Activated CD8-positive, alpha-beta memory T cell treated with anti-CD3 and anti-CD28 coated beads for 48 hours (primary cell): ENCODE data around the gene DCUN1D3.
"Not testable (repeated sequence)": the region's sequence is repeated elsewhere in the genome, so short reads cannot be mapped to it uniquely, and the experiment has no call there.

ENCODE experiments used
- DNase-seq, 3 experiments: peaks; one replicate each; pipeline ENCODE4 v3.0.0-alpha.2; 2020; ENCODE audit warnings: low read depth in 2 of 3, low spot score in 2 of 3

Gene DCUN1D3

DNA sequence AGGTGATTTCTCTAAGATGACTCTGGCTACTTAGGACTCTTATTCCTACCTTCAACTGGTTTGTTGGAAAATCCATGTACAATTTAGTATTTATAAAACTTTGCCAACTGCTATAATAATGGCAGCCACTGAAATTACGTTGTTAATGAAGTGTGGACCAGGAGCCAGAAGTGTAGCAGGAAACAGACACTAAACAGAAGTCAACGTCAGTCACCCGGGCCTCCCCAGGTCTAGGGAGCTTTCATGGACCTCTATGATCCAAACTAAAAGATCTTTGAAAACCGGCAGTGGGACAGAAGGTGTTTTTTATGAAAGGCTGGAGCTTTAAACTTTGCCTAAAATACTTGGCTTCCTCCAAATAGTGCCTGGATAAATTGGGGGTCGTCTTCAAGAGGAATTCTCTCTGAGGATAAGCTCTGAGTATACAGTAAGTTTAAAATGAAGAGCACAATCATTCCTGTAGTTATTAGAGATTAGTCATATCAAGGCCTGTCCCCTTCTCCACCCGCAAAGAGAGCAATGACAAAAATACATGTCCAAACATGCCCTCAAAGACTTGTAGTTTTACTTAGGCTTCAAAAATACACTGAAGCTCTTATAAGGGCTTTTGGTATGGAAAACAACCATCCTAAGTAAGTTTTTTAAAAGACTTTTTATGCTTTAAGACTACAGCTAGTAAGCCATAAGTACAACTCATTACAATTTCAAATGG lies 34.6 kb downstream of the DCUN1D3 start:
- no peak for DNase-seq

DNA sequence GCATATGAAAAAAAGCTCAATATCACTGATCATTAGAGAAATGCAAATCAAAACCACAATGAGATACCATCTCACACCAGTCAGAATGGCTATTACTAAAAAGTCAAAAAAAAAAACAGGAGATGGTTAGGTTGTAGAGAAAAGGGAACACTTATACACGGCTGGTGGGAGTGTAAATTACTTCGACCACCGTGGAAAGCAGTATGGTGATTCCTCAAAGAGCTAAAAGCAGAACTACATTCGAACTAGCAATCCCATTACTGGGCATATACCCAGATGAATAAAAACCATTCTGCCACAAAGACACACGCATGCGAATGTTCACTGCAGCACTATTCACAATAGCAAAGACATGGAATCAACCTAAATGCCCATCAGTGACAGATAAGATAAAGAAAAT lies 35.8 kb downstream of the DCUN1D3 start:
- not testable (repeated sequence) for DNase-seq

DNA sequence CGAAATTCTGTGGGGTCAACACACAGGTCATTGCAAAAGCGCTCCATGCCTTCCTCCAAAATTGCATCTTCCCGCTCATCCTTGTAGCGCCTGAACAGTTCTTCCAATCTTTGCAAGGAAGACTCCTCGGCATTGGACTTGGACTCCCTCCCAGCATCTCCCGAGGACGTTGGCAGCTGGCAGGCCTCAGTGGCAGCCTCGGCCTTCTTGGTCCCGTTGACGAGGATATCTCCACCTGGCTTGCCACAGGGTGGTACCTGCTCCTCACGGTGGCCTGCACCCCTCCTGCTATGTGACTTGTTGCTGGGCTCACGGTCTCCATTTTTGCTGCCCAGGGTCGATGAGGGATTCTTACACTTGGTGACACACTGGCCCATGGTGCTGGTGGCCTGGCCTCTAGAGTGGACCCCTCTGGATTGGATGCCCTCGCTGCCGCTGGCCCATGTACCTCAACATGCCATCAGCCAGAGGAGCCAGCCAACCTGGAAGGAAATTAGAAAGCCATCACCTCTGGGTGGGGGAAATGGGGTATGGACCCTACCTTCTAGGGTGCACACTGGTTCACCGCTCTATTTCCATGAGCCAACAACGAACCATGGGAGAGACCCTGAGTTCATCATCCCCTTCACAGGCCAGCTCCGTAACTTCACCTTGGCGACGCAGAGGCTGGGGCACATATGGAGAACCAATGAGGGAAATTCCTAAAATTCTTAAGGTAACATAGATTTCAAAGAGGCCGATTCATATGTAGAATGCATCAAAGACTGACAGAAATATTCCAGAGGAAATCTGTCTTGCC lies 37.8 kb downstream of the DCUN1D3 start:
- no peak for DNase-seq

- not testable (repeated sequence) for DNase-seq
These were observed 39.2 kb downstream of the DCUN1D3 start for GRCh38 chr16:20860995-20861394.

GRCh38 chr16:20860361-20860760 lies 39.8 kb downstream of the DCUN1D3 start:
- no peak for DNase-seq

- no peak for DNase-seq
These were observed 40.5 kb downstream of the DCUN1D3 start for GRCh38 chr16:20859699-20860098.

DNA sequence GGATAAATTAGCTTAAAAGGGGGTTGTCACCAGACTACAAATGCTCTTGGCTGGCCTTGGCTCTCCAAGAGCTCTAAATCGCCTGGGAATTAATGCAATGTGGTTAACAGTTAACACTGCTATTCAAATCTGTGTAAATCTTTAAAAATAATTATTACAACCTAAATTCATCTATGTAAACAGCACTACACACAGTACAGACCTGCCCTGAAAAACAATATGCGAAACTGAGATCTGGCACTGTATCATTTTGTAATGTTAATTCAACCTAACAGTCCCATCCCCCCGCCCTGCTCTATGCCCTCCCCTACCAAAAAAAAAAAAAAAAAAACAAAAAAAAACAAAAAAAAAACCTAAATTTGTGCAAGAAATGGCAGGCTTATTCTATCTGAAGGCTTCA lies 40.9 kb downstream of the DCUN1D3 start:
- DNase-seq = no peak

GRCh38 chr16:20857281-20857680 lies 42.9 kb downstream of the DCUN1D3 start:
- DNase-seq = no peak

- no peak for DNase-seq
These were observed 45.2 kb downstream of the DCUN1D3 start for GRCh38 chr16:20854963-20855362.

DNA sequence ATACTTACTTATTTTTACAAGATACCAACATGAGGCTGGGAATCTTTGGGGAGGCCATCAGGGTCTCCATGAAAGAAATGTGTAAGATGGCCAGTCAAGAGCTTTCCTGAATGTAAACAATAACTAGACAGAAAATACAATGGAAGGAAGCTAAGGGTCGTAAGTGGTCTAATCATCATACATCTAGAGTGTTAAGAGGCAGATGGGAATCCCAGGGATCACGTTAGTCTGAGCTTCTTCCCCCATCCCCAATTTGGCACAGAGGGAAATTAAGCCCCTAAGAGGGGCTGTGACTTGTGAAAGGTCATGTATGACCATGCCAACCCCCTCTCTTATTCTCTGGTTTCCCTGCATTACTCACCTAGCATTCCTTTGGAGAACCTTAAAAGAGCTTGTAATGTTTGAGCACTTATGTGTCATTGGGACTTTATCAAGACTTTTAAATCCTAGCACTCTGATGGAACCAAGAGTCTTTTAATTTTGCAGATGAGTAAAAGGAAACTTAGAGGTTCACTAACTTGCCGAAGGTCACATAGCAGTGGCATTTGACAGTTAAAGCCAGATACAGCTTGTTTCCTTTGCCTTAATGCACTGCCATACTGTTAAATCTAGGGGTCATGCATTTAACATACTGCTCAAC lies 46.1 kb downstream of the DCUN1D3 start:
- DNase-seq = no peak

GRCh38 chr16:20853143-20853542 lies 47.0 kb downstream of the DCUN1D3 start:
- no peak for DNase-seq

- no peak for DNase-seq
These were observed 48.6 kb downstream of the DCUN1D3 start for GRCh38 chr16:20851601-20852000.

DNA sequence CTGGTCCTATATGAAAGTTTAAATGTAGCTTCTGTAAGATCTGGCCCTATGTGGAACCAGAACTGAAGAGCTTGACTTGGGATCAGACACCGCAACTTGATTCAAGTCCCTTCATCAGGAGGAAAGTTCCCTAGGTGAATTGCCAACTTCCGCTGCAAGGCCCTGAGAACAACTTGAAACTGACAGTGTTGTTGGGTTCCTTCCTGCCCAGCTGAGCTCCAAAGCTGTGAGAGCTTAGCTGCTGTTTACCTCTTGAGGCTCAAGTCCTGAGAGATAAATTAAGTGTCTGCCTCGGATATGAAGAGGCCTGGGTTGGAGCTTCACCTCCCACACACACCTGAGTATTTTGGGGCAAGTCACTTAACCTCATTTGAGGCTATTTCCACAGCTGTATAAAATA lies 49.2 kb downstream of the DCUN1D3 start:
- no peak for DNase-seq

GRCh38 chr16:20849589-20850390 lies 50.4 kb downstream of the DCUN1D3 start:
- peak in 2 of 3 experiments; percentile 27 to 30 for DNase-seq

GRCh38 chr16:20847550-20847949 lies 52.6 kb downstream of the DCUN1D3 start:
- no peak for DNase-seq

DNA sequence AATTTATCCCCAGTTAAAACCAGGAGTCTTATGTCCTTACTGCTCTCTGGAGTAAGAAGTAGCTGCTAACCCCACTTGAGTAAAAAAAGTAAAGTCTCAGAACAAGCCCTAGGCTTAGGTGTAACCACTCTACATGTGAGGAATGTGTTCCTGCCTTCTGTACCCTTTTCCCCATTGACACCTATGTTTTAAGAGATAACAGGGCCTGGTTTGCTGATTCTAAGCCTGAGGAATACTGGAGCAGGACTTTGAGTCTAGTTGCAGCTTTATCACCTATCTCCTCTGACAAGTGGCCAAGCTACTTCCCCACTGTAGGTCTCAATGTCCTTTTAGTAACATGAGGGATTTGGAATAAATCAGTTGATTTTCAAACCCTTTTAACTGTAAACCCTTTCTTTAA lies 53.6 kb downstream of the DCUN1D3 start:
- DNase-seq = no peak

DNA sequence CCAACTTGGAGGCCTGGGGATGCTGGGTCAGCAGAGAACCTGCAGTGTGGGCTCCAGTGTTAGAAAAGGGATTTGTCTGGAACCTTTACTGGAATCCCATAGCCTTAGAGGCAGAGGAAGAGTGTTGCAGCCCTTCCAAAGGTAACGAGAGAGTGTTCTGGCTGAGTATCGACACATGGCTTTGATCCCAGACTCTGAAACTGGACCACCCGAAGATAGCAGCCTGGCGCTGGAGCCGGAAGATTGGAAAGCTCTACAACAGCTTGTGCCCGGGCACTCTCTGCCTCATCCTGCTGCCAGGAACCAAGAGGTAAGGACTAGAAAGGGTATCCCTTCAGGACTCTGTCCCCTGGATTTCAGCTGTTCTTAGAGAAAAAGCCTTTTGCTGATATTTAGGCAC lies 54.1 kb downstream of the DCUN1D3 start:
- DNase-seq = no peak

- no peak for DNase-seq
These were observed 55.6 kb downstream of the DCUN1D3 start for GRCh38 chr16:20844588-20844987.

GRCh38 chr16:20844054-20844453 lies 56.1 kb downstream of the DCUN1D3 start:
- DNase-seq = no peak

GRCh38 chr16:20839504-20839903 lies 60.7 kb downstream of the DCUN1D3 start:
- no peak for DNase-seq

DNA sequence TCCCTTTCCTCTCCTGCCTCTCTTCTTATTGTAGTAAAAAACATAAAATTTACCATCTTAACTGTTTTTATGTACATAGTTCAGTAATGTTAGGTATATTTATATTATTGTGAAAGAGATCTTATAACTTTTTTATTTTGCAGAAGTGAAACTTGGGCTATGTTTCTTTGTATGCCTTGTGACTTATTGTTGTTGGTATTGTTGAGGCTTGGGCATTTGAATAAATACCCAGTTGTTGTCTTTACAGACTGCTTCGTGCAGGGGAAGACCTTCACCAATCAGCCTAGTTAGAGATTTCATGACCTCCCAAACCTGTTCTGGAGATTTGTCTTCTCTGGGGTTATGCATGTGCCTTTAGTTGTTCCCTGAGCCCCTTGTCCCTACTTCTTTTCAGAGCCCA lies 61.9 kb downstream of the DCUN1D3 start:
- no peak for DNase-seq
